Ascending aorta (tissue), 2 donors: ENCODE results near the gene COPS2. TPM values are rescaled to one million over a fixed set of nuclear protein-coding genes. Genes with fewer than 3 reads are reported as not detected.
"Not testable (repeated sequence)": the region's sequence is repeated elsewhere in the genome, so short reads cannot be mapped to it uniquely, and the experiment has no call there.

ENCODE experiments used
- DNase-seq, 2 donors: peaks; one replicate each; pipeline ENCODE4 v3.0.0-alpha.2; 2019; ENCODE audit warnings: low spot score in 2 of 2
- H3K27ac ChIP-seq, 2 donors: fragments of 200-600 bp; sonication (generic); one replicate each; pipeline ENCODE4 v1.5.1; 2016 to 2017; ENCODE audit warnings: mild to moderate bottlenecking in 1 of 2
- H3K27me3 ChIP-seq: fragments of 200-600 bp; sonication (generic); one replicate; pipeline ENCODE4 v1.5.1; 2017
- H3K36me3 ChIP-seq, 2 donors: fragments of 200-600 bp; sonication (generic); one replicate each; pipeline ENCODE4 v1.5.1; 2016
- H3K4me1 ChIP-seq, 2 donors: fragments of 200-600 bp; sonication (generic); one replicate each; pipeline ENCODE4 v1.5.1; 2016 to 2017; ENCODE audit warnings: mild to moderate bottlenecking in 1 of 2
- H3K4me3 ChIP-seq, 2 donors: fragments of 200-600 bp; sonication (generic); one replicate each; pipeline ENCODE4 v1.5.1; 2016 to 2017; ENCODE audit warnings: mild to moderate bottlenecking in 1 of 2
- H3K9me3 ChIP-seq, 2 donors: fragments of 200-600 bp; sonication (generic); one replicate each; pipeline ENCODE4 v1.5.1; 2016
- CTCF ChIP-seq, 3 experiments: fragments of 200-600 bp in 2 of 3; fragments of 450-650 bp in 1 of 3; sonication (generic) in 2 of 3; IDR thresholded peaks; one replicate each; pipeline ENCODE4 v1.5.1; 2016 to 2019; ENCODE audit warnings: antibody characterized with exemption in 3 of 3, mild to moderate bottlenecking in 1 of 3, moderate library complexity in 1 of 3
- intact Hi-C: fragments of 100-400 bp; cut with DNase I; formaldehyde crosslinking; loops from one replicate; pipeline ENCODE4 v1.15.1; 2023
- total RNA-seq: library from RNA; depleted of rRNA; stranded (reverse); fragments of >200 nt; gene quantifications from one replicate; pipeline ENCODE4 v1.1.0, GENCODE V29; 2016

The COPS2 gene
- total RNA-seq, 1 donor from 2014 or later: 56.0 TPM

- H3K27ac ChIP-seq: no peak overlapping the region
- intact Hi-C loops: no loop called here
- no peaks in the 10 kb centered on the region for H3K27me3 ChIP-seq
- no peak for TF ChIP-seq CTCF (IDR thresholded peaks at IDR 0.05)
- no peaks in the 10 kb centered on the region for H3K4me1 ChIP-seq
- H3K4me3 ChIP-seq: no peak overlapping the region
- no peaks in the 10 kb centered on the region for H3K9me3 ChIP-seq
- DNase-seq: no peak
- H3K36me3 ChIP-seq: no peaks in the 10 kb centered on the region
These were observed 79.5 kb downstream of the COPS2 start for GRCh38 chr15:49075881-49076280.

GRCh38 chr15:49074589-49075287 lies 80.7 kb downstream of the COPS2 start:
- H3K36me3 ChIP-seq, H3K4me1 ChIP-seq, intact Hi-C loops, H3K4me3 ChIP-seq, H3K9me3 ChIP-seq, H3K27me3 ChIP-seq, H3K27ac ChIP-seq, DNase-seq: not testable (repeated sequence)

Other genes with a start within 250 kb of the COPS2 start
- 7.2 TPM for gene SHC4, start 191.7 kb downstream of the COPS2 start, total RNA-seq
- 9.7 TPM for gene SECISBP2L, start 109.2 kb downstream of the COPS2 start, total RNA-seq
- 10.0 TPM for gene GALK2, start 14.6 kb upstream of the COPS2 start, total RNA-seq